GM21723 (cell line): Measurements from ENCODE around the gene NEO1.
"Not testable (repeated sequence)": the region's sequence is repeated elsewhere in the genome, so short reads cannot be mapped to it uniquely, and the experiment has no call there.

ENCODE experiments used
- ATAC-seq: cut with Tn5 transposase; IDR thresholded peaks from one replicate; pipeline ENCODE4 v1.9.1; 2021; ENCODE audit warnings: mild to moderate bottlenecking, moderate library complexity; ENCODE audit not compliant: unreplicated experiment

Gene NEO1

DNA sequence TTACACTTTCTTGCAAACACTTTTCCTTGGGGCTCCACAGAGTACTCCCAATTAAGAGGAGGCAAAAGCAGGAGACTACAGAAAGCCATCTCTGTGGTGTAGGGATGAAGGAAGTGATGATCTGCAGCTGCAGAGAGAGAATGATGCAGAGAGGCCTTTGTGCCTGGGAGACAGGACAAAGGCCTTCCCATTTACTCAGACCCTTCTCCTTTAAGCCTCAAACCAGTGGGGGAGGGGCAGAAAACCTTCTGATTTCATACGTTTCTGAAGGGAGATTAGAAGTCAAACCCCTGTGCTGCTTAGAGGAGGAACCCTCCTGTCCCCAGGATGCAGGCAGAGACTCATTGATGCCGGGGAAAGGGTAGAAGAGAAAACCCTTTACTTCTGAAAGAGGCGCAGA is 130.8 kb downstream of the NEO1 start:
- no peak for ATAC-seq

DNA sequence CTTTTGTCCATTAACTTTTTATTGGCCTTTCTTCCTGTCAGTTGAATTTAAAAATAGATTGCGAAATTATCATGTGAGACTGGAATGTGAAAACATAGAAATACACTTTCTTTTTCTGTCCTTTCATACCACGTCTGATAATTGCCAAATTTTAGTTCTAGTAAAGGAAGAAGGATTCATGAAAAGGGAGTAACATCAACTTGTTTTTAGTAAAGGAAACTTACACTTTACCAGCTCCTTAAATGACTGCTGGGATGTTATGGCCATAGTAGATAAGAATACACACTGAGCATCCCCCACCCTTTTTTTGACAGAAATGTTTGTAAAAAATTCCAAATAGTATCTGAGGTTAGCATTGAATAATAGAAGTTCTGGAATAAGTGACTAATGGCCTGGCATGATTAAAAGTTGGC is 137.9 kb downstream of the NEO1 start:
- ATAC-seq = no peak

DNA sequence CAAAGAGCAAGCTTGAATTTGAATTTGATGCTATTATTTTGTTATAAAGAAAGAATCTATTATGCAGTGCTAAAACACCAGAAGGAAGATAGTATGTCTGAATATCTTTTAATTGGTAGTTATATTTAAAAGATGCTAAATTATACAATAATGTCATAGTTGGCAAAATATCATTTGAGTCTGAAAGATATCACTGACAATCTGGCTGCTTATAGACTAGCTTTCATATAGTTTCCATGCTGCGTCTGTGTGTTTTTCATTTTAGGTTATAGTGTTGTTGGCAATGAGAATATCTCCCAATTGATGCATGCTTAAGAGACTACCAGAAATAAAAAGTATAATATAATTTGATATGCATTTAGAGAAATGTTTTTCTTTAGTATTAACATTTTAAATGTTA is 142.9 kb downstream of the NEO1 start:
- ATAC-seq = no peak

DNA sequence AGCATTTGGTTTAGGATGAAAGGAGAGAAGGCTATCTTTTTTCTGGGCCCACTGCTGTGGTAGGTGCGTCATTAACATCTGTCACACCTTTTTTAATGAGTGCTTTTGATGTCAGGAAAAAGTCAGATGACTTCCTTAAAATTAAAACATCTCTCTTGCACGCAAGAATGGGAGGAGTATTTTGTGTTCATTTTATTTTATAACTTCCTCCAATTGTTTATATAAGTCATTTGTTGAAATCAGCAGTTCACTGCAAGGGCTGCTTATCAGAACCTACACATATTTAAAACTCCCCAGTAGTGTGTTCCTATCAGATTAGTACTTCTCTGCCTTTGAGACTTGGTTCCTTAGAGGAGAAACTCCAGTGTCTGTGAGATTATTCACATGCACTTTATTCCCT is 143.8 kb downstream of the NEO1 start:
- ATAC-seq = no peak

DNA sequence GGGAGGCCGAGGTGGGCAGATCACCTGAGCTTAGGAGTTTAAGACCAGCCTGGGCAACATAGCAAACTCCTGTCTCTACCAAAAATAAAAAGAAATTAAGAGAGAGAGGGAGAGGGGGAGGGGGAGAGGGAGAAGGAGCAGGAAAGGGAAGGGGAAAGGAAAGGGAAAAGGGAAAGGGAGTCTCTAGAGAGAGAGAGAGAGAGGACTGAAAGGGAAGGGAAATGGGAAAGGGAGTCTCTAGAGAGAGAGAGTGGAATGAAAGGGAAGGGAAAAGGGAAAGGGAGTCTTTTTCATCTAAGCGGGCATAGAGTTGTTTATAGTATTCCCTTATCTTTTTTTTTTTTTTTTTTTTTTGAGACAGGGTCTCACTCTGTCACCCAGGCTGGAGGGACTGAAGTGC is 148.1 kb downstream of the NEO1 start:
- no peak for ATAC-seq

DNA sequence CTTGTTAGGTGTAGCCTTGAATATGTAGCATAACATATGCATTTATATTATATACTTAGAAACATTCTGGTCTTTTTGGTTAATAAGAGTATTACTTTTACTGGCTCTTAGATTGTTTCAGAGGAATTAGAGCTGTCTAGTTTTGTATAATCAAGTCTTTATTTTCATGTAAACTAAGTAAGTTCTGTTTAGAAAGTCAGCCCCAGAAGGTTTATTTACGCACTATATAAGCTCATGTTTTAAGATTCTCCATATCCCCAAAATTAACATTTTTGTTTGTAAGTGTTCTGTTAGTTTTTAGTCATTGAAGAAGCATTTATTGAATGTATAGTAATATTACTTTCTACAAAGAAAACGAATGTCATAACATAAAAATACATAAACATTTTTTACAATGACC is 158.4 kb downstream of the NEO1 start:
- ATAC-seq = no peak

DNA sequence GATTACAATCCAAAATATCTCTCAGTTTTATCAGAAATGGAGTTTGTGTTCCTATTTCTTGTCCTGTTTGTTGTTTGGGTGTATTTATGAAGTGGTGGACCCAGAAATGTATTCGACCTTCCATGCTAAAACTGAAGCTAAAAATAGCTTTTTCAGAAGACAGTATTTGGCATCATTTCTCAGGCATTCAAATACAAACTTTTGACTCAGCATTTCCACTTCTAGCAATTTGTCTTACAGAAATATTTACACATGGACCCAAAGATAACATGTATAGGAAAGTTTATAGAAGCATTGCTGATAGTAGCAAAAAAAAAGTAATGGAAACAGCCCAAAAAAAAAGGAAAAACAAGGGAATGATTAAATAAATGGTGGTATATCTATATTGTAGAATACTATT is 160.2 kb downstream of the NEO1 start:
- no peak for ATAC-seq

DNA sequence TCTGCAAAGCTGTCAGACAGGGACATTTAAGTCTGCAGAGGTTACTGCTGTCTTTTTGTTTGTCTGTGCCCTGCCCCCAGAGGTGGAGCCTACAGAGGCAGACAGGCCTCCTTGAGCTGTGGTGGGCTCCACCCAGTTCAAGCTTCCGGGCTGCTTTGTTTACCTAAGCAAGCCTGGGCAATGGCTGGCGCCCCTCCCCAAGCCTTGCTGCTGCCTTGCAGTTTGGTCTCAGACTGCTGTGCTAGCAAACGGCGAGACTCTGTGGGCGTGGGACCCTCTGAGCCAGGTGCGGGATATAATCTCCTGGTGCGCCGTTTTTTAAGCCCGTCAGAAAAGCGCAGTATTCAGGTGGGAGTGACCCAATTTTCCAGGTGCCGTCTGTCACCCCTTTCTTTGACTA is 169.2 kb downstream of the NEO1 start:
- not testable (repeated sequence) for ATAC-seq

DNA sequence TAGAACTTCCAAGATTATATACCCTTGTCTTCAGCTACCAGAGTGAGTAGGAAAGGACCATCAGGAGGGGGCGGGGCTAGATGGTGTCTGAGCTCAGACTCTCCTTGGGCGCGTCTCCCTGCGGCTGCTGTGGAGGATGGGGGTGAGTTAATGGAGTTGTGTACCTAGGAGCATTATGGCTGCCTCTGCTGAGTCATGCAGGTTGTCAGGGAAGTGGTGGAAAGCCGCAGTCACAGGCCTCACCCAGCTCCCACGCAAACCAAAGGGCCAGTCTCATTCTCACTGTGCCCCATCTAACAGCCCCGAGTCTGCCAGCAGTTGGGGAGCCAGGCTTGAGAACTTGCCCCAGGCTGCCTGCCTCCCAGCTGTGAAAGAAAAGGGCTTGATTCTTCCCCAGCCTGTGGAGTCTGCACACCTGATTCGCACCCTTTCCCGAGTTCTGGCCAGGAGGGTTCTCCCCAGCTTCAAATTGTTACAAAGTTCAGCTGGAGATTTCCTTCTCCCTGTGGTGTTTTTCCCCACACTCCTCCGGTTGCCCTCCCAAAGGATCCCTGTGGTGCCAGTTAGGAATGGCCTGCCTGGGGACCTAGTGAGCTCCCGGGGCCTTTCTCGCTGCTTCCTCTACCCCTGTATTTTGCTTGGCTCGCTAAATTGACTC is 173.2 kb downstream of the NEO1 start:
- ATAC-seq = no peak

DNA sequence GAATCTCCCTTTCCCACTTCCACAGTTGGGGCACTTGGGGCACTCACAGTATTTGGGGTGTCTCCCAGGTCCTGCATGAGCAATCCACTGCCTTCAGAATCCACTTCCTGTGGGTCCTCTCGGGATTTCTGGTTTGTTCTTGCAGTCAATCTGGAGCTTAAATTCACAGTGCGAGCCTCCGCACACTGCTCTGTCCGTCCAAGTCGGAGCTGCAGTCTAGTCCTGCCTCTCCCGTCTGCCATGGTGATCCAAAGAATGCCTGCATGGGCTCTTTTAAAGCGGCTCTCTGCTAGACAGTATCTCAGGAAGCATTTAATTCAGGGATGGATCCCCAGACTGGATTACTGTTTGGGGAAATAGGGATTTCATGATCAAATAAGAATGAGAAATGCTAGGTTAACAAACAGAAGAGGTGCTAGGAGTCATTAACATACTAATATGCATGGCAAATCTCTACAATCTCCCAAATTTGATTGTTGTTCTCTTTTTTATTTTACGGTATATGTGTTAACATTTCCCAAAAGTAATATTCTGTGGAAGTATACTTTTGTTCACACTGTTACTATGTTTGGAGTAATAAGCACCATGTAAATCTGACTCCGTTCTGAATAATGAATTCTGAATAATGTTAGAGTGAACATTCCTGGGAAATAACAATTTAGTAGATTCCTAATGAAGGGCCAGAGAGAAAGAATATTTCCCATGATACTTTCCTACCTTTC is 174.0 kb downstream of the NEO1 start:
- ATAC-seq = no peak

DNA sequence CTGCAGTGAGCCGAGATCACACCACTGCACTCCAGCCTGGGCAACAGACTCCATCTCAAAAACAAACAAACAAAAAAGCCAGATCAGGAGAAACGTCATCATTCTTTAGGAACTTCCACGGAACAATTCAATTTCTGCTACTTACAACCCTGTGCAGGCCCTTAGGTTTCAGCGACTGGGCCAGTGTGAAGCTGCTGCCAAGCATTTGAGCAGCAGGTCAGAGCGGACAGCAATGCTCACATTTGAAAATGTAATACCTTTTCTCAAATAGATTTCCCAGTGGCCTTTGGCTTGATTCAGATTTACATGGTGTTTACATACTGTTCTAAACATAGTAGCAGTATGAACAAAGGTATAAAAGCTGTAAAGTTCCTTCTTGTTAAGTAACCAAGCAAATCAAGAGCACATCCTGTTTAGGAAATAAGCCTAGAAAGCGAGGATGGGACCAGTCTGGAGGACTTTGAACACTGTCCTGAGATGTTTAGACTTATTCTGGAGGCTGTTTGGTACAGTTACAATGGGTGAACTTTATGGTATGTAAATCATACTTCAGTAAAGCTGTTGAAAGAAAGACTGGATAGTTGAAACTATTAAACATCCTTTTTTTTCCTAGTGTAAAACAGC is 175.3 kb downstream of the NEO1 start:
- no peak for ATAC-seq

DNA sequence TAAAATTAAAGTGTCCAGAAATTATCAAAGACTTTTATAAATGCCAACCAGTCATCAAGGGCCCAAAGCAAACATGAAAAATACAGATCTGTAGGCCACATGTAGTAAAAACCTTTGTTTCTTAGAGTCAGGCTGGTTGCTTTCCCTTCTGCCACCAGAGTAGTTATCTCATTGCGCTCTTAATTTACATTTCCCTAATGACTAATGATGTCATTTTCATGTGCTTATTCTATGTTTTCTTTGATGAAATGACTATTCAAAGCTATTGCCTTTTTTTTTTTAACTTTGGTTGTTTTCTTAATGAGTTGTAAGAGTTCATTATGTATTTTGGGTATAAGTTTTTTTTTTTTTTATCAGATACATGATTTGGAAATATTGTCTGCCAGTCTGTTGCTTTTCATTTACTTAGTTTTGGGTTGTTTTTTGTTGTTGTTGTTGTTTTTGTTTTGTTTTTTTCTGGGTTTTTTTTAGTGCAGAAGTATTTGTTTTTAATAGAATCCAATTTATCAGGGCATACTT is 175.9 kb downstream of the NEO1 start:
- no peak for ATAC-seq

DNA sequence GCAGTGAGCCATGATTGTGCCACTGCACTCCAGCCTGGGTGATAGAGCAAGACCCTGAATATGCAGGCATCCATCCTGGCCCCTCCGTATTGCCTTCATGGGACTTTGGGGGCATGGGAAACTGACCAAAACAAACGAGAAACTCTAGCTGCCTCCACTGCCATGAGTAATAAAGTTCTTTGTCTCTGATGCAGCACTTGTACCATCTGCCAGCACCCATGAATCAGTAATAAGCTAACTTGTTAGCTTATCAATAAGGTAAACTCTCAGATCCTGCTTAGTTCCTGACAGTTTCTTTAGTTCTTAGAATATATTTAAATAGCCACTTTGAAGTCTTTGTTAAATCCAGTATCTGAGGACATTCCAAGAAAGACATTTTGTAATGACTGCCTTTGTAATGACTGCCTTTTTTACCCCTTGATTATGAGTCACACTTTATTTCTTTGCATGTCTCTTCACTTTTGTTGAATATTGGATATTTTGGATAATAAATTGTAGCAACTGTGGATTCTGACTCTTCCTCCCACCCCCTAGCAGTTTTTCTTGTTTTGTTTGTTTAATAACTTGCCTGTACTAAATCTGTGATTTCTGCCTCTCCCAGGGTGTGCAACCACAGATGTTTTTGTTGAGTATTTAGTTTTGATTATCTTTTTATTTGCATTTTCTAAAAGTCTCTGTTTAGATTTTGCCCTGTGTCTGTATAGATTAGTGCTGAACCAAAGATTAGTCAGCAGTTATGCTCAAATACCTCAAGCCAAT is 179.6 kb downstream of the NEO1 start:
- ATAC-seq = no peak

DNA sequence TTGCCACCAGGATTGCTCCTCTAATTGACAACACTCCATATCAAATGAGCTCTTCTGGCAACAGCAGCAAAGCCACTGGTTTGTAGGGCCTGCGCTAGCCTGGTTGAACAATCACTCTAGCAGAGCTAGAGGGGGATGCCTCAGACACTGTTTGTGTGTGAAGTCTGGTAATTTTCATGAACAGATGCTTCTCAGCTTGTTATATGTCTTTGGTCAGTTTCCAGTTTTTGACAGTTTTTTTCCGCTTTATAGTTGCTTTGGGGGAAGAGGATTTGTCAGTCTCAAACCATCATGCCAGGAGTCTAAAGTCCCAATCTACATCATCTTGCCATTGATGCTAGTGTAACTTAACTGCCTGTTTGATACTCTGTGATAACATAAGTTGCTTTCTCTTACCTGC is 180.5 kb downstream of the NEO1 start:
- ATAC-seq = no peak

DNA sequence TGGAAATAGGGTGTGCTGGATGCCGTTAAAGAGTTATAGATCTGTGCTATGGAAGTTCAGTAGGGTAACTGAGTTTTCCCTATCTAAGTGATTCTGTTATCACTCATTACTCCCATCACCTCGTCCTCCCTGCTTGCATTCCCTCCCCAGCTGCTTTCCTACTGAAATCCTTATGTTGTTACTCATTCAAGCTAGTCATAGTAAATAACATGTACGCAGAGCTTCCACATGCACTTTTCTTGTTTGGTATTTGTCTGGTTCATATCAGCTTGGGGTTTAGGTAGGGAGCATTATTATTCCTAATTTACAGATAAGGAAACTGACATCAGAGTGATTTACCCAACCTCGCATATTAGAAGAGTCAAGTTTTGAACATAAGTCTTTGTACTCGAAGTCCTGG is 181.4 kb downstream of the NEO1 start:
- no peak for ATAC-seq

DNA sequence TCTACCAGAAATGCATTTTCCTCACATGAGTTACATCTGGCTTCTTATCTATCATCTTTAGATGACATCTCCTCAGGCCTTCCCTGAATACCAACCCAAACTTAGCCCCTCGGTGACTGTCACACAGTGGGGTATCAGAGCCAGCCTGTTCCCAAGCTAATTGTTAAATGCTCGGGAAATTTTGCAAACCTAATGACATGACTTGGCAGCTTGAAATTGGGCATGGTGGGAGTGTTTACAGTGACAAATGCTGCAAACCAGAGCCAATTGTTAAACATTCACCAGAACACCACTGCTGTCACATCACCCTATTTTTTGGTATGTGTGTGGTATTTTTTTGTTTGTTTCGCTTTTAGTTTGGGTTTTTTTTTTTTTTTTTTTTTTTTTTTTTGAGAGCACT is 185.6 kb downstream of the NEO1 start:
- ATAC-seq = no peak

DNA sequence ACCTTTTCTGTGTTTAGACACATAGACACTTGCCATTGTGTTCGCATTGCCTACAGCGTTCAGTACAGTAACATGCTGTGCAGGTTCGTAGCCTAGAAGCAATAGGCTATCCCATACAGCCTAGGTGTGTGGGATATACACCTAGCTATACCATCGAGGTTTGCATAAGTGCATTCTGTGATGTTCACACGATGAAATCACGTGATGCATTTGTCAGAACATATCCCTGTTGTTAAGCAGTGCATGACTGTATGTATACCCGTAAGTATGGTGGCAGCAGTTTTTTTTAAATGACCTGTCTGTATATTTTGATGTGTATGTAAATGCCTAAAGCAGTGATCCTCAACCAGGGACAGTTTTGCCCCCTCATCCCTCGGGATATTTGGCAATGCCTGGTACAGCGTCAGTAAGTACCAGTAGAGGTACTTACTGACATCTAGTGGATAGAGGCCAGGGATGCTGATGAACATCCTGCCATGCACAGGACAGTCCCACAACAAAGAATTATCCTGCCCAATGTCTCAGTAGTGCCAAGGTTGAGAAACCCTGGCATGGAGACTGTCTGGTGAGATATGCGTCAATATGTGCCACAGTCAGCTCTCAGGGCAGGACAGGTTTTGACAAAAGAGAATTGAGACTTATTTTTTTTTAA is 187.4 kb downstream of the NEO1 start:
- no peak for ATAC-seq

DNA sequence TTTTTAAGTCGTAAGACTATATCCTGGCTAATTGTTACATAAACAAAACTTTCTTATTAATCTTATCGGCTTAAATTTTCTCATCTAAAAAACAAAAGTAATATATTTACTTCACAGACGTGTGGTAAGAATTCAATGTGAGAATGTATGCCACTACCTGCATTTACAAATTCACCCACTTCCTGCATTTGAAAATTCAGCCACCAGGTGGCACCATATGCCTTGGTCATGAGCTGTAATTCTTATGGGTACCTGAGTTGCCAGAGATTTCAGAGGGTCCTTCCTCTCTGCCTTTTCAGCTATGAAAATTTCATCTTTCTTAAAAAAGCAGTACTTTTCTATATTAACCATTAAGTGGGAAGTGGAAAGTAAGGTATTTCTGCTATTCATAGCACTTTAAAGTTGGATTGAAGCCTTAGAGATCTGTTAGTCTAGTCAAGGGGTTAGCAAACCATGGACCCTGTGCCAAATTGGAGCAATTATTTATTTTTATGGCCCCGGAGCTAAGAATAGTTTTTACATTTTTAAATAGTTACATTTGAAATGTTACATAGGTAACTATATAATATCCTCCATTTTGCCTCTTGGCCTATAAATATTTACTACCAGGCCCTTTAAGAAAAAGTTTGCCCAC is 188.7 kb downstream of the NEO1 start:
- ATAC-seq = no peak

DNA sequence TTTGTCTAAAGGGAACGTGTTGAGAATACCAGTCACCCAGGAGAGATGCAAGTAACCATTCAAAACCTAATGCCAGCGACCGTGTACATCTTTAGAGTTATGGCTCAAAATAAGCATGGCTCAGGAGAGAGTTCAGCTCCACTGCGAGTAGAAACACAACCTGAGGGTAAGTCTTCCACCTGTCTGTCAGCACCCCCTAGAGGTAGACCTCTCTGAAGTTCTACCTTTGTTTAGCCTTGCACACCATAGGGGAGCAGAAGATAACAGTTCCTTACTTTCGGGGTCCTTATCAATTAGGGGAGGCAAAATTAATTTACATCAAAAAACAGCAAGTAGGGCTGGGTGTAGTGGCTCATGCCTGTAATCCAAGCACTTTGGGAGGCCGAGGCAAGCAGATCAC is 192.1 kb downstream of the NEO1 start:
- ATAC-seq = no peak

DNA sequence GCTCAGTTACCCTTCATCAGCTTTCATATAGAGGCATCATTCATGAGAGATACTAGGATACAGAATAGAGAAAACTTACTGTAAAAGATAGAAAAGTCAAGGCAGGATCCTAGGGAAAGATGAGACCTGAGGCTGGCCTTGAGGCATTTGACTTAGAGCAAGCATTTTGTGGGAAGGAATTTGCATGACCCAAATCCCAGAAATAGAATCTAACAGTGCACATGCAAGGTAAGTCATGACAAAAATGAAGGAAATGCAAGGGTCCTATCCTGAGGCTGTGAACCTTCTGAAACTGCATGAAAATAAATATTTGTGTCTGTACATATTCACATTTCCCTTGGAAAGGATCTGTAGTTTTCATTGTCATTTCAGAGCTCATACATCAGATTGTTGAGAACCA is 194.2 kb downstream of the NEO1 start:
- ATAC-seq = no peak
